ENCODE data around the gene NSL1.
"Not testable (repeated sequence)": the region's sequence is repeated elsewhere in the genome, so short reads cannot be mapped to it uniquely, and the experiment has no call there.

Gene NSL1

GRCh38 chr1:212749821-212750535 lies 41.6 kb downstream of the NSL1 start:
- no peak for DNase-seq (ENCODE audit: low read depth)

- no peak for DNase-seq (ENCODE audit: low read depth)
Measured at GRCh38 chr1:212746546-212746945, 45.0 kb downstream of the NSL1 start.

GRCh38 chr1:212745303-212745702 lies 46.3 kb downstream of the NSL1 start:
- DNase-seq (ENCODE audit: low read depth): no peak

GRCh38 chr1:212743901-212744475 lies 47.6 kb downstream of the NSL1 start:
- no peak for DNase-seq (ENCODE audit: low read depth)

GRCh38 chr1:212738330-212738729 lies 53.2 kb downstream of the NSL1 start:
- no peak for DNase-seq (ENCODE audit: low read depth)

GRCh38 chr1:212737559-212737958 lies 54.0 kb downstream of the NSL1 start:
- no peak for DNase-seq (ENCODE audit: low read depth)

GRCh38 chr1:212733109-212733508 lies 58.5 kb downstream of the NSL1 start:
- no peak for DNase-seq (ENCODE audit: low read depth)

- no peak for DNase-seq (ENCODE audit: low read depth)
Measured at GRCh38 chr1:212731630-212732029, 59.9 kb downstream of the NSL1 start.

- no peak for DNase-seq (ENCODE audit: low read depth)
Measured at GRCh38 chr1:212728606-212729005, 63.0 kb downstream of the NSL1 start.

- DNase-seq (ENCODE audit: low read depth): no peak
Measured at GRCh38 chr1:212727386-212728181, 64.0 kb downstream of the NSL1 start.

- DNase-seq (ENCODE audit: low read depth): not testable (repeated sequence)
Measured at GRCh38 chr1:212724679-212725078, 66.9 kb downstream of the NSL1 start.

GRCh38 chr1:212722270-212722957 lies 69.2 kb downstream of the NSL1 start:
- no peak for DNase-seq (ENCODE audit: low read depth)

GRCh38 chr1:212721388-212722247 lies 70.0 kb downstream of the NSL1 start:
- DNase-seq (ENCODE audit: low read depth): no peak

GRCh38 chr1:212719633-212720032 lies 71.9 kb downstream of the NSL1 start:
- no peak for DNase-seq (ENCODE audit: low read depth)

GRCh38 chr1:212718499-212718898 lies 73.1 kb downstream of the NSL1 start:
- no peak for DNase-seq (ENCODE audit: low read depth)

GRCh38 chr1:212716161-212716560 lies 75.4 kb downstream of the NSL1 start:
- DNase-seq (ENCODE audit: low read depth): no peak

- no peak for DNase-seq (ENCODE audit: low read depth)
Measured at GRCh38 chr1:212713465-212714136, 78.0 kb downstream of the NSL1 start.

GRCh38 chr1:212712451-212713303 lies 78.9 kb downstream of the NSL1 start:
- no peak for DNase-seq (ENCODE audit: low read depth)

- DNase-seq (ENCODE audit: low read depth): not testable (repeated sequence)
Measured at GRCh38 chr1:212711974-212712373, 79.6 kb downstream of the NSL1 start.

- DNase-seq (ENCODE audit: low read depth): no peak
Measured at GRCh38 chr1:212710566-212710965, 81.0 kb downstream of the NSL1 start.

Data from stimulated activated CD8-positive, alpha-beta memory T cell treated with anti-CD3 and anti-CD28 coated beads, Interleukin-12 subunit alpha, Interleukin-12 subunit beta, amount 100 ng/mL, for 1 hour (primary cell).